Body of pancreas (tissue), 4 donors: ENCODE results near the gene CD300H.

Source experiments
- CTCF ChIP-seq, 7 experiments: fragments of 450-650 bp in 4 of 7; fragments of 200-600 bp in 3 of 7; sonication (generic) in 3 of 7; IDR thresholded peaks; one replicate each; pipeline ENCODE4 v1.5.1; 2016 to 2019; ENCODE audit warnings: antibody characterized with exemption in 7 of 7
- POLR2A ChIP-seq, 3 donors: fragments of 450-650 bp; IDR thresholded peaks; one replicate each; pipeline ENCODE4 v1.6.1; 2016; ENCODE audit warnings: antibody characterized with exemption in 3 of 3, mild to moderate bottlenecking in 2 of 3

DNA sequence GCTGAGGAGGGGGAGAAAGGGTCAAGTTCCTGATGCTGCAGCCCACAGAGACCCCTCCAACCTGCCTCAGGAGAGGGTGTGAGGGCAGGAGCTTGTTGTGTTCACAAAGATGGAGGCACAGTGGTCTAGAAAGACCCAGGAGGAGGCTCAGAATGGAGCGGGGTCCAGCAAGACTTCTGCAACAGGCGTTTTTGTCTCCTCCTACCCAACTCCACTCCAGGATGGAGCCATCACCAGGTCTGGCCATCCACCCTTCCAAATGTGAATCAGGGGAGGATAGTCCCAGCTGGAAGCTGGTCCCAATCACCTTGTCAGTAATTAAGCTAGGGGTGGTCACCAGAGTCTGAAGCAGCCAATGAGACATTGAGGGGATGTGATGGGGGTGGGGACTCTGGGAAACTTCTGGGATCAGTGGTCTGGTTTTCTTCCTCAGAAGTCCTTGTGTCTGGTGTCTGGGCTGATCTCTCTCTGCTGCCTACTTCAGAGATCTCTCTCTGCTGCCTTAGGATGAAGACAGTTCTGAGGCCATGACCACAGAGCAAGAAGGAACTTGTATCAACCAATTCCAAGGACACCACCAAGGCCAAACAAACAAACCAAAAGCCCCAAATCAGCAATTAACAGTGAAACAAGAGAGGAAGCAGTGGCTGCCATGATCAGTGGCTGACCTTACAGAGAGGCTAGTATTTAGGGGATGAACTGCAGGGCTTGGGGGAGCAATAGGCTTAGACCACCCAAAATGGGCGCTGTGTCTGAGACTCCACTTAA, 50.6 kb downstream of the CD300H start:
- no peak for TF ChIP-seq CTCF (IDR thresholded peaks at IDR 0.05)
- TF ChIP-seq POLR2A (IDR thresholded peaks at IDR 0.05), result no peak
